ENCODE measurements around the gene NUTF2. TPM values are rescaled to one million over a fixed set of nuclear protein-coding genes. Genes with fewer than 3 reads are reported as not detected.

NUTF2 gene
- total and polyA plus RNA-seq, 10 of the 15 experiments (the other 5 are each of a cell fraction or from before 2014, with no cell fraction given), result 116 to 342 (median 202) TPM

GRCh38 chr16:67901734-67902133 is 55.0 kb downstream of the NUTF2 start:
- 96% methylated on average over 5 of the region's 5 CpGs for WGBS (ENCODE audit: insufficient coverage, insufficient replicate concordance, low lambda C conversion rate, missing lambda C conversion rate)
- in situ Hi-C loops (cut with MboI), result no loop called here
- no peak for DNase-seq (ENCODE audit: low read depth, low spot score)

More at GRCh38 chr16:67901734-67902133, 55.0 kb downstream of the NUTF2 start:
- intact Hi-C loops (cut with micrococcal nuclease; ENCODE audit: unreplicated experiment), result no loop called here
- RAD21 ChIA-PET (ENCODE audit: unreplicated experiment), result no interaction called here
- Histone ChIP-seq H3K79me2 (ENCODE audit: control insufficient read depth, insufficient read depth, low read length) (peaks cover 5% of the 10 kb centered on the region), H3K4me3 (no peak overlapping the region), H3K9ac (ENCODE audit: control insufficient read depth, insufficient read depth, low read length) (no peak overlapping the region), H3K4me1 (ENCODE audit: control insufficient read depth, insufficient read depth, low read length) (no peaks in the 10 kb centered on the region), H4K20me1 (ENCODE audit: control insufficient read depth, insufficient read depth) (no peaks in the 10 kb centered on the region; the same call in 1 of the 2 replicates), H3K27ac (ENCODE audit: control insufficient read depth, insufficient read depth) (no peak overlapping the region), H3K27me3 (replicated peaks in 1 of 2; ENCODE audit: control insufficient read depth in 2 of 2, insufficient read depth in 2 of 2, low read length in 1 of 2) (no peaks in the 10 kb centered on the region), H3K36me3 (ENCODE audit: control insufficient read depth in 2 of 2, insufficient read depth in 2 of 2, low read length in 1 of 2) (no peaks in the 10 kb centered on the region; a peak in 3 of 4 replicates), H3K9me3 (replicated peaks; ENCODE audit: control insufficient read depth, insufficient read depth, low read length) (no peaks in the 10 kb centered on the region), H3K4me2 (ENCODE audit: control insufficient read depth, insufficient read depth) (no peak overlapping the region), H2AFZ (ENCODE audit: control insufficient read depth, low read depth, low read length) (no peak overlapping the region)
- POLR2A ChIA-PET, result interaction anchor here (0.6 kb wide), 1 partner anchor 97 kb away, joined by 3 read pairs; no protein-coding TSS in a partner anchor
- no peak for FAIRE-seq
- CTCF ChIA-PET, result no interaction called here
- SMC1A ChIA-PET (ENCODE audit: uncharacterized antibody, unreplicated experiment), result no interaction called here
- no peak for TF ChIP-seq EGR1 (IDR thresholded peaks at IDR 0.05; ENCODE audit: borderline replicate concordance in 1 of 2, low read depth in 2 of 2, low read length in 2 of 2)
- no peak for TF ChIP-seq PKNOX1 (IDR thresholded peaks at IDR 0.05)
- no peak for TF ChIP-seq NR2F1 (conservative IDR thresholded peaks at IDR 0.05)
- no peak for TF ChIP-seq BCL11A (IDR thresholded peaks at IDR 0.05; ENCODE audit: low read depth, low read length)
- no peak for TF ChIP-seq CBFB (IDR thresholded peaks at IDR 0.05; ENCODE audit: low read depth)
- no peak for TF ChIP-seq HDAC6 (IDR thresholded peaks at IDR 0.05; ENCODE audit: unreplicated experiment)
- TF ChIP-seq MLLT1 (IDR thresholded peaks at IDR 0.05), result no peak
- no peak for TF ChIP-seq MXI1 (IDR thresholded peaks at IDR 0.05; ENCODE audit: low read depth, low read length)
- no peak for ATAC-seq
- BruUV-seq (replicated peaks), result no TSS peak

Data from GM12878 (cell line).